DOHH2 (cell line): ENCODE data around the gene CRMP1.

Experiments
- EZH2phosphoT487 ChIP-seq: fragments of 200-600 bp; sonication (generic); IDR thresholded peaks from 2 replicates; pipeline ENCODE4 v1.6.1; 2017; ENCODE audit warnings: borderline replicate concordance, mild to moderate bottlenecking, antibody characterized with exemption, low read length, moderate library complexity, mixed read lengths
- TF ChIP-seq, protein P1 (sequence below): fragments of 200-600 bp; sonication (generic); IDR thresholded peaks from one replicate; pipeline ENCODE4 v1.5.1; 2014; ENCODE audit warnings: antibody characterized with exemption, mild to moderate bottlenecking, low read depth, low read length; ENCODE audit not compliant: poor library complexity, severe bottlenecking

- TF ChIP-seq, protein P1, sequence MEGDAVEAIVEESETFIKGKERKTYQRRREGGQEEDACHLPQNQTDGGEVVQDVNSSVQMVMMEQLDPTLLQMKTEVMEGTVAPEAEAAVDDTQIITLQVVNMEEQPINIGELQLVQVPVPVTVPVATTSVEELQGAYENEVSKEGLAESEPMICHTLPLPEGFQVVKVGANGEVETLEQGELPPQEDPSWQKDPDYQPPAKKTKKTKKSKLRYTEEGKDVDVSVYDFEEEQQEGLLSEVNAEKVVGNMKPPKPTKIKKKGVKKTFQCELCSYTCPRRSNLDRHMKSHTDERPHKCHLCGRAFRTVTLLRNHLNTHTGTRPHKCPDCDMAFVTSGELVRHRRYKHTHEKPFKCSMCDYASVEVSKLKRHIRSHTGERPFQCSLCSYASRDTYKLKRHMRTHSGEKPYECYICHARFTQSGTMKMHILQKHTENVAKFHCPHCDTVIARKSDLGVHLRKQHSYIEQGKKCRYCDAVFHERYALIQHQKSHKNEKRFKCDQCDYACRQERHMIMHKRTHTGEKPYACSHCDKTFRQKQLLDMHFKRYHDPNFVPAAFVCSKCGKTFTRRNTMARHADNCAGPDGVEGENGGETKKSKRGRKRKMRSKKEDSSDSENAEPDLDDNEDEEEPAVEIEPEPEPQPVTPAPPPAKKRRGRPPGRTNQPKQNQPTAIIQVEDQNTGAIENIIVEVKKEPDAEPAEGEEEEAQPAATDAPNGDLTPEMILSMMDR, result no peak
- no peak for TF ChIP-seq EZH2phosphoT487
Observed at GRCh38 chr4:5931526-5931925, 38.6 kb upstream of the CRMP1 start.
